Gastrocnemius medialis (tissue), 4 donors: Measurements from ENCODE around the gene HNRNPA2B1. TPM values are rescaled to one million over a fixed set of nuclear protein-coding genes. Genes with fewer than 3 reads are reported as not detected.
"Not testable (repeated sequence)": the region's sequence is repeated elsewhere in the genome, so short reads cannot be mapped to it uniquely, and the experiment has no call there.

Experiments
- ATAC-seq, 2 donors: fragments of 150-250 bp; one replicate each; pipeline ENCODE4 v1.9.1; 2016
- DNase-seq, 2 donors: peaks; one replicate each; pipeline ENCODE4 v3.0.0-alpha.2; 2019
- H3K27ac ChIP-seq, 4 donors: fragments of 200-600 bp; sonication (generic); 1 replicate in 1 of 4; 2 replicates in 3 of 4; pipeline ENCODE4 v1.5.1; 2016 to 2018; ENCODE audit warnings: mild to moderate bottlenecking in 2 of 4, moderate library complexity in 1 of 4
- H3K27me3 ChIP-seq, 3 donors: fragments of 200-600 bp; sonication (generic) in 2 of 3; 1 replicate in 1 of 3; 2 replicates in 2 of 3; pipeline versions ENCODE4 v1.5.1 to v1.6.0; 2016 to 2019; ENCODE audit warnings: mild to moderate bottlenecking in 1 of 3, moderate library complexity in 1 of 3
- H3K36me3 ChIP-seq, 2 donors: fragments of 200-600 bp; sonication (generic) in 1 of 2; one replicate each; pipeline ENCODE4 v1.5.1; 2017 to 2018
- H3K4me1 ChIP-seq, 2 donors: fragments of 200-600 bp; sonication (generic) in 1 of 2; one replicate each; pipeline ENCODE4 v1.5.1; 2016 to 2017; ENCODE audit warnings: mild to moderate bottlenecking in 2 of 2
- H3K4me3 ChIP-seq, 4 donors: fragments of 200-600 bp; sonication (generic) in 3 of 4; 1 replicate in 1 of 4; 2 replicates in 3 of 4; pipeline ENCODE4 v1.5.1; 2016 to 2019; ENCODE audit warnings: mild to moderate bottlenecking in 2 of 4
- H3K9me3 ChIP-seq, 3 donors: fragments of 200-600 bp; sonication (generic) in 2 of 3; 1 replicate in 1 of 3; 2 replicates in 2 of 3; pipeline ENCODE4 v1.5.1; 2016 to 2019
- POLR2A ChIP-seq, 2 donors: fragments of 450-650 bp; IDR thresholded peaks; one replicate each; pipeline ENCODE4 v1.6.1; 2017; ENCODE audit warnings: antibody characterized with exemption in 2 of 2, mild to moderate bottlenecking in 2 of 2, moderate library complexity in 2 of 2
- in situ Hi-C, 4 donors: fragments of 200-750 bp; cut with MboI; loops; one replicate each; pipeline versions ENCODE4 v1.15.0 to v1.8.0; 2017; ENCODE audit warnings: low sequenced_read_pairs in 4 of 4
- intact Hi-C: fragments of 100-400 bp; cut with DNase I; formaldehyde crosslinking; loops from one replicate; pipeline ENCODE4 v1.15.1; 2023; ENCODE audit warnings: low total_unique reads
- total RNA-seq, 4 donors: library from RNA; depleted of rRNA; stranded (reverse); fragments of >200 nt; gene quantifications; one replicate each; pipeline versions ENCODE4 v1.1.0 to v1.2.3, GENCODE V29; 2016
- TF ChIP-seq, protein P1 (sequence below), 5 experiments: fragments of 450-650 bp in 3 of 5; fragments of 200-600 bp in 2 of 5; sonication (generic) in 2 of 5; IDR thresholded peaks in 4 of 5; conservative IDR thresholded peaks in 1 of 5; 1 replicate in 4 of 5; 2 replicates in 1 of 5; pipeline ENCODE4 v1.5.1; 2016 to 2019; ENCODE audit warnings: antibody characterized with exemption in 5 of 5, mild to moderate bottlenecking in 3 of 5, moderate library complexity in 3 of 5

The HNRNPA2B1 gene
- total RNA-seq, 4 donors from 2014 or later: 155 to 242 (median 166) TPM

DNA sequence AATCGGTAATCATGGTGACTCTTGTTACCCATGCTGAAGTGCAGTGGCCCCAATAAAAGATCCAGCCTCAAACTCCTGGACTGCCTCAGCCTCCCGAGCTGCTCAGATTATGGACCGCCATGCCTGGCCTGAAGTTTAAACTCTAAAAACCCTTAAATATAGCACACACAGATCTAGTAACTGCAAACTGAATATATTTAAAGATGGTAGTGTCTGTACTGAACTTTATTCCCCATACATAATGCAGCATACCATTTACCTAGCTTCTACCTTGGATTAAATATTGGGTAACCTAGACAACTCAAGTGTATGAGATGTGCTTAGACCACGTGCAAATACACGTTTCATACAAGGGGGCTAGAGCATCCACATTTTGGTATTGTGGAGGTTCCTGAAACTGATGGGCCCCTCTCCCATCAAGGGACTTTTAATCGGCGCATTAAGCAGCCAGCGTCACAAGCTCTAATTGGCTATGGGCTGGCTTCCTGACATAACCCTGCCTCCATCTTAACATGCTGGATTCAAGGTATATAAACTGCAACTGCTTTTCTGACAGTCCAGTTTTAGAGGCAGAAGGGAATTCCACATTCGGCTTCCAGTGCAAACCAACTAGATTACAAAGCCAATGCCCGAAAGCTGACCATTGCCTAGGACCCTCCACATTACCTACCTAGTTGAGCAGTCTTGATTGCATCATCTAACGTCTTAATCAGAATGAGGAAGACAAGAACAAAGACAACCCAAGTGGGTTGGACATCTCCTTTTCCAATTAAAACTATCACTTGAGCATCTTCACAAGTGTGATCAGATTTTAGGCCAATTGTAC, 13.0 kb downstream of the HNRNPA2B1 start:
- H3K4me3 ChIP-seq: no peak overlapping the region
- TF ChIP-seq POLR2A (IDR thresholded peaks at IDR 0.05): no peak
- TF ChIP-seq, protein P1, sequence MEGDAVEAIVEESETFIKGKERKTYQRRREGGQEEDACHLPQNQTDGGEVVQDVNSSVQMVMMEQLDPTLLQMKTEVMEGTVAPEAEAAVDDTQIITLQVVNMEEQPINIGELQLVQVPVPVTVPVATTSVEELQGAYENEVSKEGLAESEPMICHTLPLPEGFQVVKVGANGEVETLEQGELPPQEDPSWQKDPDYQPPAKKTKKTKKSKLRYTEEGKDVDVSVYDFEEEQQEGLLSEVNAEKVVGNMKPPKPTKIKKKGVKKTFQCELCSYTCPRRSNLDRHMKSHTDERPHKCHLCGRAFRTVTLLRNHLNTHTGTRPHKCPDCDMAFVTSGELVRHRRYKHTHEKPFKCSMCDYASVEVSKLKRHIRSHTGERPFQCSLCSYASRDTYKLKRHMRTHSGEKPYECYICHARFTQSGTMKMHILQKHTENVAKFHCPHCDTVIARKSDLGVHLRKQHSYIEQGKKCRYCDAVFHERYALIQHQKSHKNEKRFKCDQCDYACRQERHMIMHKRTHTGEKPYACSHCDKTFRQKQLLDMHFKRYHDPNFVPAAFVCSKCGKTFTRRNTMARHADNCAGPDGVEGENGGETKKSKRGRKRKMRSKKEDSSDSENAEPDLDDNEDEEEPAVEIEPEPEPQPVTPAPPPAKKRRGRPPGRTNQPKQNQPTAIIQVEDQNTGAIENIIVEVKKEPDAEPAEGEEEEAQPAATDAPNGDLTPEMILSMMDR (IDR thresholded peaks at IDR 0.05 in 4 of 5, conservative IDR thresholded peaks at IDR 0.05 in 1 of 5): no peak
- H3K9me3 ChIP-seq: no peaks in the 10 kb centered on the region
- H3K27me3 ChIP-seq: no peaks in the 10 kb centered on the region
- H3K36me3 ChIP-seq: peaks cover 3 to 62% of the 10 kb centered on the region in 2 donors
- H3K27ac ChIP-seq: peak overlapping the region in 2 of 4 donors; percentile 19 to 41
- in situ Hi-C loops (loop anchor here in 2 of 4 donors (25.0 kb wide), 2 partner anchors 325 to 1000 kb away; partner anchors contain the start of gene HOXA11 (in 2 of the 2)), intact Hi-C loops (no loop called here)
- no peak for ATAC-seq
- H3K4me1 ChIP-seq: peaks cover 32 to 49% of the 10 kb centered on the region in 2 donors
- DNase-seq: no peak

DNA sequence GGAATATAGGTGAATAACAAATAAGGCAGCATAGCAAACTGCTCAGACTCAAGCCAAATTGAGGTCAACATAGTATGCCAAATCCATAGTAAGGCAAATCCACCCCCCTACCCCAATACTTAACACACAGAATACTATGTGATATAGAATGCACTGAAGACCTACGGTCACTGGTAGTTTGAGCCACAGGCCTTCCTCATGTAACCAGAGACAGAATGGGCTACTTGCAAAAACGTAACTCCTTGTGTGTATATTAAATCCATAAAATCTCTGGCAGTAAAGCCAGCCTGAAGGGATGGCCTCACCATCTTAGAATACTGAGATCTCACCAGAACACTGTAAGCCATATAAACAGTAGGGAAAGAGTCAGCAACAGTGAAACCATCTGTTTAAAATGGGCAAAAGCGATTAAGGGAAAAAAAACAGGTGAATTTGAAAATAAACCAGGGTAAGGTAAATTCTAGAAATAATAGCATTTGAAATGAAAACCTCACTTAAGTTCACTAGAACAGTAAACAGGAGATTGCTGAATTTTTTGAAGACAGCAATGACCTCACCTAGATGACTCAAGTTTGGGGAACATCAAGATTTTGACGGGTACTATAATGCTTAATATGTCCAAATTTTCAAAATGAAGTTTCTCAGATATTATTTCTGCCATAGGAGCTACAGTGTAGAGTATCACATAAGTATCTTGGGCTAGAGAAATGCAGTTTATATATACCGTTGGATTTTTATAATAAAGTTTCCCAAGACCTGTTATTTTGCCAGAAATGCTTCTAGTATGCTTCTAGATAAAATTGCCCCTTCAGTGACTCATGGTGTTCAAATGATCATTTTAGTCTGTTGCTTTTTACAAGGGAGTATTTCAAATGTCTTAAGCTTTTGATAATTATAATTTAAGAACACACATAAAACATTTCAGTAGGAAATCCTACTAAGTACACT, 13.9 kb downstream of the HNRNPA2B1 start:
- Histone ChIP-seq H3K36me3 (peaks cover 0 to 53% of the 10 kb centered on the region in 2 donors), H3K4me3 (no peak overlapping the region), H3K4me1 (peaks cover 38 to 43% of the 10 kb centered on the region in 2 donors), H3K27me3 (no peaks in the 10 kb centered on the region), H3K27ac (peak overlapping the region in 2 of 4 donors; percentile 19 to 41), H3K9me3 (no peaks in the 10 kb centered on the region)
- no peak for ATAC-seq
- TF ChIP-seq POLR2A (IDR thresholded peaks at IDR 0.05): no peak
- TF ChIP-seq, protein P1 (IDR thresholded peaks at IDR 0.05 in 4 of 5, conservative IDR thresholded peaks at IDR 0.05 in 1 of 5): no peak
- in situ Hi-C loops (loop anchor here in 2 of 4 donors (25.0 kb wide), 2 partner anchors 324 to 1001 kb away; partner anchors contain the start of gene HOXA11 (in 2 of the 2)), intact Hi-C loops (no loop called here)
- DNase-seq: no peak

DNA sequence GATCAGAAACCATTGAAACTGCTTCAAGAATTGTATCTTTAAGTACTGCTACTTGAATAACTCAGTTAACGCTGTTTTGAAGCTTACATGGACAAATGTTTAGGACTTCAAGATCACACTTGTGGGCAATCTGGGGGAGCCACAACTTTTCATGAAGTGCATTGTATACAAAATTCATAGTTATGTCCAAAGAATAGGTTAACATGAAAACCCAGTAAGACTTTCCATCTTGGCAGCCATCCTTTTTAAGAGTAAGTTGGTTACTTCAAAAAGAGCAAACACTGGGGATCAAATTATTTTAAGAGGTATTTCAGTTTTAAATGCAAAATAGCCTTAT, 14.7 kb downstream of the HNRNPA2B1 start:
- Histone ChIP-seq H3K4me3 (no peak overlapping the region), H3K27ac (peak overlapping the region in 1 of 4 donors; percentile 2), H3K9me3 (no peaks in the 10 kb centered on the region), H3K27me3 (no peaks in the 10 kb centered on the region), H3K36me3 (peaks cover 0 to 45% of the 10 kb centered on the region in 2 donors), H3K4me1 (peaks cover 38 to 41% of the 10 kb centered on the region in 2 donors)
- ATAC-seq (no peak), DNase-seq (no peak)
- in situ Hi-C loops: loop anchor here in 2 of 4 donors (25.0 kb wide), 2 partner anchors 324 to 1001 kb away; partner anchors contain the start of gene HOXA11 (in 2 of the 2)
- intact Hi-C loops: no loop called here
- TF ChIP-seq, protein P1 (IDR thresholded peaks at IDR 0.05 in 4 of 5, conservative IDR thresholded peaks at IDR 0.05 in 1 of 5): no peak
- TF ChIP-seq POLR2A (IDR thresholded peaks at IDR 0.05): no peak

DNA sequence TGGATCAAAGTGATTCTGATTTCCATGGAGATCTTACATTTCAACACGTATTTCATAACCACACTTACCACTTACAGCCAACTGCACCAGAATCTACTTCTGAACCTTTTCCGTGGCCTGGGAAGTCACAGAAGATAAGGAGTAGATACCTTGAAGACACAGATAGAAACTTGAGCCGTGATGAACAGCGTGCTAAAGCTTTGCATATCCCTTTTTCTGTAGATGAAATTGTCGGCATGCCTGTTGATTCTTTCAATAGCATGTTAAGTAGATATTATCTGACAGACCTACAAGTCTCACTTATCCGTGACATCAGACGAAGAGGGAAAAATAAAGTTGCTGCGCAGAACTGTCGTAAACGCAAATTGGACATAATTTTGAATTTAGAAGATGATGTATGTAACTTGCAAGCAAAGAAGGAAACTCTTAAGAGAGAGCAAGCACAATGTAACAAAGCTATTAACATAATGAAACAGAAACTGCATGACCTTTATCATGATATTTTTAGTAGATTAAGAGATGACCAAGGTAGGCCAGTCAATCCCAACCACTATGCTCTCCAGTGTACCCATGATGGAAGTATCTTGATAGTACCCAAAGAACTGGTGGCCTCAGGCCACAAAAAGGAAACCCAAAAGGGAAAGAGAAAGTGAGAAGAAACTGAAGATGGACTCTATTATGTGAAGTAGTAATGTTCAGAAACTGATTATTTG, 15.3 kb downstream of the HNRNPA2B1 start:
- H3K27me3 ChIP-seq: no peaks in the 10 kb centered on the region
- TF ChIP-seq POLR2A (IDR thresholded peaks at IDR 0.05): no peak
- TF ChIP-seq, protein P1 (IDR thresholded peaks at IDR 0.05 in 4 of 5, conservative IDR thresholded peaks at IDR 0.05 in 1 of 5): no peak
- H3K4me1 ChIP-seq: peaks cover 38 to 40% of the 10 kb centered on the region in 2 donors
- ATAC-seq (no peak), DNase-seq (no peak)
- no peak overlapping the region for H3K4me3 ChIP-seq
- intact Hi-C loops (no loop called here), in situ Hi-C loops (loop anchor here in 2 of 4 donors (25.0 kb wide), 2 partner anchors 323 to 1002 kb away; partner anchors contain the start of gene HOXA11 (in 2 of the 2))
- H3K27ac ChIP-seq: peak overlapping the region in 2 of 4 donors; percentile 2 to 61
- no peaks in the 10 kb centered on the region for H3K9me3 ChIP-seq
- peaks cover 0 to 39% of the 10 kb centered on the region in 2 donors for H3K36me3 ChIP-seq

DNA sequence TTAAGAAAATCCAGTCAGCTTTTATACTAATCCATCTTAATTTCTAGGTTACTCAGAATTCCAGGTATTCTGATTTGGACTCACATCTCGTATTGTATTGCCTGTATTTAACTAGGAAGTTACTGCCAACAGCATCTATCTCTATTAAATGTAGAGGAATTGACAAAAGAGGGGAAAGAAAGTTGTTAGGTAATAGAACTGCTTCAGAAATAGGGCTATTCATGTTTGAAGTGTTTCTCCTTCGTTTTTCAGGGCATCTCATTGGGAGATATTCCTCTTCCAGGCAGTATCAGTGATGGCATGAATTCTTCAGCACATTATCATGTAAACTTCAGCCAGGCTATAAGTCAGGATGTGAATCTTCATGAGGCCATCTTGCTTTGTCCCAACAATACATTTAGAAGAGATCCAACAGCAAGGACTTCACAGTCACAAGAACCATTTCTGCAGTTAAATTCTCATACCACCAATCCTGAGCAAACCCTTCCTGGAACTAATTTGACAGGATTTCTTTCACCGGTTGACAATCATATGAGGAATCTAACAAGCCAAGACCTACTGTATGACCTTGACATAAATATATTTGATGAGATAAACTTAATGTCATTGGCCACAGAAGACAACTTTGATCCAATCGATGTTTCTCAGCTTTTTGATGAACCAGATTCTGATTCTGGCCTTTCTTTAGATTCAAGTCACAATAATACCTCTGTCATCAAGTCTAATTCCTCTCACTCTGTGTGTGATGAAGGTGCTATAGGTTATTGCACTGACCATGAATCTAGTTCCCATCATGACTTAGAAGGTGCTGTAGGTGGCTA, 16.1 kb downstream of the HNRNPA2B1 start:
- peaks cover 0 to 31% of the 10 kb centered on the region in 2 donors for H3K36me3 ChIP-seq
- DNase-seq, H3K27me3 ChIP-seq, H3K4me3 ChIP-seq, ATAC-seq, H3K9me3 ChIP-seq, intact Hi-C loops: not testable (repeated sequence)
- in situ Hi-C loops: loop anchor here in 2 of 4 donors (25.0 kb wide), 2 partner anchors 322 to 1003 kb away; partner anchors contain the start of gene HOXA11 (in 2 of the 2)
- H3K4me1 ChIP-seq: peaks cover 38 to 40% of the 10 kb centered on the region in 2 donors
- peak overlapping the region in 3 of 4 donors; percentile 33 to 61 (median 58) for H3K27ac ChIP-seq
